HepG2 (cell line): ENCODE data around the gene BZW1. TPM values are rescaled to one million over a fixed set of nuclear protein-coding genes. Genes with fewer than 3 reads are reported as not detected.

ENCODE experiments used
- ARID5B ChIP-seq: IDR thresholded peaks from 2 replicates; pipeline ENCODE4 v1.4.0; 2020; ENCODE audit warnings: mild to moderate bottlenecking, missing genetic modification reagents
- CREB1 ChIP-seq, 2 experiments: fragments of 450-650 bp in 1 of 2; IDR thresholded peaks; 2 replicates each; pipeline ENCODE4 v1.6.1; 2016 to 2017; ENCODE audit warnings: control low read depth in 1 of 2, mild to moderate bottlenecking in 1 of 2, missing compliant biosample characterization in 1 of 2, missing genetic modification characterization in 1 of 2
- FOXA3 ChIP-seq: IDR thresholded peaks from 2 replicates; pipeline ENCODE4 v1.6.1; 2016; ENCODE audit warnings: missing genetic modification reagents, missing compliant biosample characterization
- GLMP ChIP-seq: sonication (generic); formaldehyde crosslinking; IDR thresholded peaks from 2 replicates; pipeline ENCODE4 v1.9.0; 2021; ENCODE audit warnings: missing genetic modification reagents, mild to moderate bottlenecking, borderline replicate concordance
- GMEB1 ChIP-seq: sonication (generic); formaldehyde crosslinking; IDR thresholded peaks from 2 replicates; pipeline ENCODE4 v1.5.1; 2020; ENCODE audit warnings: missing genetic modification reagents, mild to moderate bottlenecking, borderline replicate concordance
- HDAC2 ChIP-seq: sonication (generic); formaldehyde crosslinking; IDR thresholded peaks from 2 replicates; pipeline ENCODE4 v1.4.0; 2020; ENCODE audit warnings: missing genetic modification reagents
- JUNB ChIP-seq: sonication (generic); formaldehyde crosslinking; IDR thresholded peaks from 2 replicates; pipeline ENCODE4 v1.8.0; 2022; ENCODE audit warnings: missing genetic modification reagents, mild to moderate bottlenecking, borderline replicate concordance
- JUND ChIP-seq: sonication (generic); formaldehyde crosslinking; IDR thresholded peaks from 2 replicates; pipeline ENCODE4 v1.8.0; 2022; ENCODE audit warnings: mild to moderate bottlenecking, missing genetic modification reagents
- MIER3 ChIP-seq: IDR thresholded peaks from 2 replicates; pipeline ENCODE4 v1.6.1; 2016; ENCODE audit warnings: missing compliant biosample characterization, borderline replicate concordance
- PAXIP1 ChIP-seq: sonication (generic); formaldehyde crosslinking; conservative IDR thresholded peaks from 2 replicates; pipeline ENCODE4 v1.4.0; 2020; ENCODE audit warnings: mild to moderate bottlenecking, missing genetic modification reagents, moderate library complexity
- SOX5 ChIP-seq: IDR thresholded peaks from 2 replicates; pipeline ENCODE4 v1.6.1; 2016; ENCODE audit warnings: borderline replicate concordance
- SRSF4 ChIP-seq: fragments of 200-400 bp; formaldehyde crosslinking; IDR thresholded peaks from one replicate; pipeline ENCODE4 v1.6.1; 2018; ENCODE audit warnings: mild to moderate bottlenecking, low read depth, low read length, moderate library complexity; ENCODE audit not compliant: poor library complexity, severe bottlenecking
- THRA ChIP-seq: sonication (generic); formaldehyde crosslinking; IDR thresholded peaks from 2 replicates; pipeline ENCODE4 v1.4.0; 2020; ENCODE audit warnings: missing genetic modification reagents, borderline replicate concordance
- ZNF577 ChIP-seq: sonication (generic); formaldehyde crosslinking; IDR thresholded peaks from 2 replicates; pipeline ENCODE4 v1.4.0; 2020; ENCODE audit warnings: mild to moderate bottlenecking, low read depth, missing genetic modification reagents, borderline replicate concordance
- ZNF614 ChIP-seq: IDR thresholded peaks from 2 replicates; pipeline ENCODE4 v1.6.1; 2018; ENCODE audit warnings: missing biosample characterization, missing genetic modification reagents, inconsistent platforms, borderline replicate concordance
- ZNF644 ChIP-seq: IDR thresholded peaks from 2 replicates; pipeline ENCODE4 v1.6.1; 2016; ENCODE audit warnings: low read depth
- ZNF7 ChIP-seq: IDR thresholded peaks from 2 replicates; pipeline ENCODE4 v1.6.1; 2016; ENCODE audit warnings: missing biosample characterization, missing genetic modification reagents
- ZSCAN30 ChIP-seq: sonication (generic); formaldehyde crosslinking; IDR thresholded peaks from 2 replicates; pipeline ENCODE4 v1.5.0; 2020; ENCODE audit warnings: mild to moderate bottlenecking, missing genetic modification reagents
- polyA plus RNA-seq, 8 experiments: library from polyadenylated mRNA; depleted of rRNA in 3 of 8; stranded (reverse) in 7 of 8; unstranded in 1 of 8; fragments of >200 nt; fragmentation: Illumina TruSeq in 4 of 8; extraction: Trizol in 4 of 8; gene quantifications; 2 replicates each; pipeline versions ENCODE4 v1.2.1 to v1.2.3, GENCODE V29; 2011 to 2016; ENCODE audit warnings: low read depth in 4 of 8, missing spikeins in 1 of 8, mixed read lengths in 1 of 8; ENCODE audit not compliant: insufficient read depth in 1 of 8
- total RNA-seq, 5 experiments: library from RNA; depleted of rRNA; stranded (reverse); fragments of >200 nt; fragmentation: Illumina TruSeq; extraction: Trizol; gene quantifications; 2 replicates each; pipeline ENCODE4 v1.2.3, GENCODE V29; 2016; ENCODE audit warnings: low read depth in 1 of 5

The BZW1 gene
- total and polyA plus RNA-seq, 2 of the 13 experiments (the other 11 are each of a cell fraction or from before 2014, with no cell fraction given) = 106 to 384 TPM

- TF ChIP-seq GLMP = no peak
- TF ChIP-seq ZNF7 = peak; percentile 51; the same call in 1 of the 2 replicates
- TF ChIP-seq PAXIP1 = peak; percentile 72
- TF ChIP-seq SOX5 (CRISPR knock-in tag) = peak; percentile 68; the same call in 1 of the 2 replicates
- peak; percentile 64; the same call in 1 of the 2 replicates for TF ChIP-seq ZNF644
- peak; percentile 71 for TF ChIP-seq FOXA3 (CRISPR knock-in tag)
- TF ChIP-seq ARID5B (CRISPR knock-in tag) = peak; percentile 91
- 0 out of 2 replicates have a peak, but pooled peaks have one; percentile 21 for TF ChIP-seq HDAC2 (CRISPR knock-in tag)
- TF ChIP-seq ZNF577 (CRISPR knock-in tag) = no peak
- peak; percentile 78; the same call in 1 of the 2 replicates for TF ChIP-seq JUND
- peak; percentile 48; the same call in 1 of the 2 replicates for TF ChIP-seq THRA (CRISPR knock-in tag)
- TF ChIP-seq MIER3 (CRISPR knock-in tag) = peak; percentile 48; the same call in 1 of the 2 replicates
- peak; percentile 42; the same call in 1 of the 2 replicates for TF ChIP-seq CREB1 (IDR thresholded peaks at IDR 0.05)
- TF ChIP-seq CREB1 (CRISPR knock-in tag; IDR thresholded peaks at IDR 0.05) = peak; percentile 69
- no peak for TF ChIP-seq ZSCAN30 (CRISPR knock-in tag)
- TF ChIP-seq SRSF4 = no peak
- TF ChIP-seq JUNB (CRISPR knock-in tag) = peak; percentile 63; the same call in 1 of the 2 replicates
- peak; percentile 59; the same call in 1 of the 2 replicates for TF ChIP-seq ZNF614 (CRISPR knock-in tag)
- TF ChIP-seq GMEB1 = no peak
These were observed 34.4 kb upstream of the BZW1 start (continued) for GRCh38 chr2:200777275-200777674.
